SW480 (cell line): ENCODE data around the gene SNHG17.
"Not testable (repeated sequence)": the region's sequence is repeated elsewhere in the genome, so short reads cannot be mapped to it uniquely, and the experiment has no call there.

Experiments
- DNase-seq: peaks from one replicate; pipeline ENCODE4 v3.0.0-alpha.2; 2016; ENCODE audit warnings: low spot score

SNHG17 gene

DNA sequence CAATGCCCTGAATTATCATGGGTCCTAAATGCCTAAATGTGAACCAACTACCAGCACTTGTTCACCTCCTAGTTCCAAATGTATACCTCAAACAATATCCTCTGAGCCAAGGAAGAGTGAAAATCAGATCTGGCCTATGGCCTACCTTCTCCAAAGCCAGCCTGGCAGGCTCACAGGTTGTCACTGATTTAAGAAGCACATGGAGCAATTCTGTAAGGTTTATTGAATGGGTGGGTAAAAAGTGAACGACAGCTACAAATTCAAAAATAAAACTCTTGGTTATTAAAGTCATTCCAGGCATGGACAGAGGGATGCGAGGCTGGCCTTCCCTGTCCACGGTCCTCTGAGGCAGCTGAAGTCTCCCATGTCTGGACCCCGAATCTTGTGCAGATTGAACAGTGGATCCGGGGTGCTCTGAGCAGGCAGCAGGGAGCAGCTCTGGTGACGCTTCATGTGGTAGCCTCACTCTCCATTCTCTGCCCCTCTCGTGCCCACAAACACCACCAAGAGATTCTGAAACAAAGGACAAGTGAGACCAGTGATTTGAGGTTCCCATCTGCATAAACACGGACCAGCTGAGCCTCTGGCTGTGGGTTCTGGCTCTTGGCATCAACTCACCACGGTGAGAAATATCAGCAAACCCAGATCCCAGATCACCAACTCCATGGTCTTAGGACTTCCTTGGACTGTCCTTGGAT, 14.6 kb downstream of the SNHG17 start:
- no peak for DNase-seq

DNA sequence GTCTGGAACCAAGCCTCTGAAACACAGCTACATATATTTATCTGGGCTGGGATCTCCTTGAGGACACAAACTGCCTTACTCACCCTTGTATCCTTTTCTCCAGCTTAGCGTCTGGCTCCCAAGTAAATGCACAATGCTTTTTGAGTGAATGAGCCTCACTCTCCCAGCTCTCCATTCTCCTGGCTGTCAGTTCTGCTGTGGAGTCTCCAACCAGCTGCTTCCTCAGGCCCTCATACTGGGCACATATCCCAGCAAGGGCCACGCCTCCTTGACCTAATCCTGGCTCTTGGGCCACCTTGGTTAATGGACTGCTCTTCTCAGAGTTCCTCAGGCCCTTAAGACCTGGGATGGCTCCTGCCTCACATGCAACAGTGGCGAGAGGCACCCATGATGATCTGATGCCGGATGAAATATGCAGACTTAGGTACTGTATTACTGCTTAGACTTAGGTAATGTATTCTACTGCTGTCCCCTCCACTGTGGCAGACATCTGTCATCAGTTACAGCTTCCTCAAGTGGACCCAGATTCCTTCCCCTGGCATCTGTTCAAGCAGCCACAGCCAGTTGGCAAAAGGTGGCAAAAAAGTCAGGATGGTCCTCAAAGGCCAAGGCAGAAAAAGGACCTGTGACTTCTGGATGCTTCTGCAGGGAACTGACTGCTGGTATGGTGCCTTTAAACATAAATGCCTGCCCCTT, 16.5 kb downstream of the SNHG17 start:
- DNase-seq, result no peak

DNA sequence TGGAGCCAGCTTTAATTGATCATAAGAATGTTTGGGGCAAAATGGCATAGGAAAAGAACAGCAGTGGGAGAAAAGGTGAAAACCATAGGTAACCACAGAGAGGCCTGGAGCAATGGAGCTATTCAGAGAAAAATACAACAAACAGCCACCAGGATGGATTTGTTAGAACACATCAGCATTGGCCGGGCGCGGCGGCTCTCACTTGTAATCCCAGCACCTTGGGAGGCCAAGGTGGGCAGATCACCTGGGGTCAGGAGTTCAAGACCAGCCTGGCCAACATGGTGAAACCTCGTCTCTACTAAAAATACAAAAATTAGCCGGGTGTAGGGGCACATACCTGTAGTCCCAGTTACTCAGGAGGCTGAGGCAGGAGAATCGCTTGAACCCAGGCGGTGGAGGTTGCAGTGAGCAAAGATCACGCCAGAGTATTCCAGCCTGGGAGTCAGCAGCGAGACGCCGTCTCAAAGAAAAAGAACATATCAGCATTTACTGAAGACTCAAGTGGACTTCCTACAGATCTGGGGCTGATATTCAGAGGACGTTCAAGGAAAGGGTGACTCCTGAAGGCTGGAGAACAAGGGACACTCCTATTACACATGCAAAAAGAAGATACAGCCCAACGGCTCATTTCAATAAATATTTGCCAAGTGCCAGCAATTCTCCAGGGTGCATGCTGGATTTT, 20.2 kb downstream of the SNHG17 start:
- no peak for DNase-seq

DNA sequence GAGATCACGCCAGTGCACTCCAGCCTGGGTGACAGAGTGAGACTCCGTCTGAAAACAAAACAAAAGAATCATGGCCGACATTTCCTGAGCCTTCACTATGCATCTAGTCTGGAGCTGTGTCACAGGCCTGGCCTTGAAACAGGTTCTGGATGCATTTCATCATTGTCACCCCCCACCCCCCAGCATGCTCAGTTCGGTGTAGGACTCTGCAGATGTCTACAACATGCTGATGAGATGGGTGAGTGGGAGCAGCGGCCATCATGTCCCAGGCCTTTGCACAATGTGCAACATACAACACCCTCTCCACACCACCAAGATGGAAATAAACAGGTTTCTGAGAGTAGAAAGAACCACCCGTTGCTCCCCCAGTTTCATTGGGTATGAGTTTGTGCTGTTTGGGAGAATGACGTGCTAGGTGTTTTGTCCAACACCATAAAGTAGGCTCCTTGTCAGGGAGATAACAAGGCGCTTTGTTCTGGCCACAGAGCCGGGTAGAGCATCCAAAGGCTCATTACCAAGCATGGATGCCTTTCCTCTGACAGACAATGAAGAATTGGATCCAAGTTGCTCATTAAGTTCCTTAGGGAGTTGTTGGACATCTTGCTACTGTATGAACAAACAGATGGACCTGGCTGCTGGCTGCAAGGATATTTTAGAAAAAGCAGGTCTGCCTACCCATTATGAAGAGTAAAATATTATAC, 22.1 kb downstream of the SNHG17 start:
- no peak for DNase-seq

DNA sequence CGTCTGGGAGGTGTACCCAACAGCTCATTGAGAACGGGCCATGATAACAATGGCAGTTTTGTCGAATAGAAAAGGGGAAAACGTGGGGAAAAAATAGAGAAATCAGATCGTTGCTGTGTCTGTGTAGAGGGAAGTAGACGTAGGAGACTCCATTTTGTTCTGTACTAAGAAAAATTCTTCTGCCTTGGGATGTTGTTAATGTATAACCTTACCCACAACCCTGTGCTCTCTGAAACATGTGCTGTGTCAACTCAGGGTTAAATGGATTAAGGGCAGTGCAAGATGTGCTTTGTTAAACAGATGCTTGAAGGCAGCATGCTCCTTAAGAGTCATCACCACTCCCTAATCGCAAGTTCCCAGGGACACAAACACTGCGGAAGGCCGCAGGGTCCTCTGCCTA, 27.3 kb downstream of the SNHG17 start:
- not testable (repeated sequence) for DNase-seq

DNA sequence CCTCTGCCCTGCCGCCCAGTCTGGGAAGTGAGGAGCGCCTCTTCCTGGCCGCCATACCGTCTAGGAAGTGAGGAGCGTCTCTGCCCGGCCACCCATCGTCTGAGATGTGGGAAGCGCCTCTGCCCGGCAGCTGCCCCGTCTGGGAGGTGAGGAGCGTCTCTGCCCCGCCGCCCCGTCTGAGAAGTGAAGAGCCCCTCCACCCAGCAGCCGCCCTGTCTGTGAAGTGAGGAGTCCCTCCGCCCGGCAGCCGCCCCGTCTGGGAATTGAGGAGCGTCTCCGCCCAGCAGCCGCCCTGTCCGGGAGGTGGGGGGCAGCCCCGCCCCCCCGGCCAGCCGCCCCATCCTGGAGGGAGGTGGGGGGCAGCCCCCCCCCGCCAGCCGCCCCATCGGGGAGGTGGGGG, 27.8 kb downstream of the SNHG17 start:
- DNase-seq, result no peak

DNA sequence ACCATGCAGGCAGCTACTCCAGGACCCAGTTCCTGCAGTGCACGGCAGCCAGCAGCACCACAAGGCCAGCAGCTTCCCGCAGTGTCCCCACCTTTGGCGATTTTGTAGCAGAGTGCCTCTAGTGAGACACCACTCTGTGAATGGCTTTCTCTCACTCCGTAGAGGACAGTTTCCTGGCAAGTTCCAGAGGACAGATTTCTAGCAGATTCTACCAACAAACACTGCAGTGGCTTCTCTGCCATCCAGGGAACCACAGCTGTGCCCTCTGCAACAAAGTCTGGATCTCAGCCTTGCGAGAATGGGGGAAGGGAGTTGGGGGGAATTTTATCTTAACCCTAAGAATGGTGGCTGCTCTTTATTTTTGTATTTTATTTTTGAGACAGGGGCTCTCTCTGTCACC, 28.7 kb downstream of the SNHG17 start:
- DNase-seq, result no peak

DNA sequence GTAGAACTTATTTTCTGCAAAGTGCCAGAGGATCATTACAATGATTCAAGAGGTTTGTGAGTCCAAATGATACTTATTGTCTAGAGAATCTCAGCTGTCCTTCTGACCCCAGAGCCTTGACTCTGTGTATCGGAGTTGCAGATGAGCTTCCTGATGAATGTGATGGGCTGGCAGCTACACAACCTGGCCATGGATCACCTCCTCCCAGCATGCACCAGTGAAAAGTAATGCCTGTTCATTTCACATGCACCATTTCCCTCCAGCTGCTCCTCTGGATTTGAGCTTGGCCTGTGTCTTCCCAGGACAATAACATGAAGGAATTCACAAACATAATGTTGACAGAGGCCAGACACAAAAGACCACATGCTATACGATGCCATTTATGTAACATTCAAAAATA, 30.0 kb downstream of the SNHG17 start:
- no peak for DNase-seq

DNA sequence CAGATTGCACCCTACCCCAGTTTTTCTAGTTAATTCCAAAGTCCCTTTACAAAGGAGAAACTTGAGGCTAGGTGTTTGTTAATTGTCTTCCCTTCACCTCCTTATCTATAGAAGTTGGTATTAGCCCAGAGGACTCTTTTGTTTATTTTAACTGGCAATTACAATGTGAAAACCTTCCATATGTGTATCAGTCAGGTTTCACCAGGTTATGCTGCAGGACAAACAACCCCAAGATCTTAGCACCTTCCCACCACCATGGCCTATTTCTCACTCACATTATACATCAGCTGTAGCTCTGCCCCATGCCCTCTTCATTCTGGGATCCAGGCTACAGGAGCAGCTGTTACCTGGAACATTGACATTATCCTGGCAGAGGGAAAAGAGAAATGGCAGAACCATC, 31.1 kb downstream of the SNHG17 start:
- DNase-seq, result no peak

DNA sequence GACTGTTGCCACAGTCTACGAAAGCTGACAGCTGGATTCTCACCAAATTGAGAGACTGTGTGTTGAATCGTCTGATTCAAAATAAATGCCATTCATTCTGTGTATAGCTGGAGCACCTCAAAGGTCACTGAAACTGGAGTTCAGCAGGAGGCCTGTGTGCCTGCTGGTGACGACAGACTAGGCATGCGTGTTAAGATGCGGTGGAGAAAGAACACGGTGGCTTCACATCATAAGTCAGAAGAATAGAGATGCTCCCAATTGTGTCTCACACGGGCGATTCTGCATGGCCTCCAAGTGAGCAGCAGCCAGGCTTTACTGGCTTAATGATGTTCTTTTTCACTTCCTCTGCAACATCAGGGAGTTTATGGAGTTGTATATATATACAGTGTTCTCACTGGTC, 32.3 kb downstream of the SNHG17 start:
- no peak for DNase-seq

DNA sequence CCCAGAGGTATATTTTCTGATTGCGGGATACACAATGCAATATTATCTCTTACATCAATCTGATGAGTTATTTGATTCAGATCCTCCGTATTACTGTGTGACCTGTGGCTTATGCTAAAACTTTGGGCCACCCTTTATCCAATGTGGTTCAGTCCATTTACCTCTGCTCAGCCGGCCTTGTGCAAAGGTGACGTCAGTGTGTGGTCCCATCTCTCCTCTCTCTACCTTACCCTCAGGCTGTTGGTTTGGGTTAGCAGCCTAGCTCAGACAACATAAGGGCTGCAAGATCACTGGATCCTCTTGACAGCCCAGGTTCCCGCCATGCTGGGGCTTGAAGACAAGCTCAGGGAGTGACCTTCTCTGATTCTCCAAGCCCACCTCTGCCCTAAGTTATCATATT, 33.0 kb downstream of the SNHG17 start:
- DNase-seq, result no peak

DNA sequence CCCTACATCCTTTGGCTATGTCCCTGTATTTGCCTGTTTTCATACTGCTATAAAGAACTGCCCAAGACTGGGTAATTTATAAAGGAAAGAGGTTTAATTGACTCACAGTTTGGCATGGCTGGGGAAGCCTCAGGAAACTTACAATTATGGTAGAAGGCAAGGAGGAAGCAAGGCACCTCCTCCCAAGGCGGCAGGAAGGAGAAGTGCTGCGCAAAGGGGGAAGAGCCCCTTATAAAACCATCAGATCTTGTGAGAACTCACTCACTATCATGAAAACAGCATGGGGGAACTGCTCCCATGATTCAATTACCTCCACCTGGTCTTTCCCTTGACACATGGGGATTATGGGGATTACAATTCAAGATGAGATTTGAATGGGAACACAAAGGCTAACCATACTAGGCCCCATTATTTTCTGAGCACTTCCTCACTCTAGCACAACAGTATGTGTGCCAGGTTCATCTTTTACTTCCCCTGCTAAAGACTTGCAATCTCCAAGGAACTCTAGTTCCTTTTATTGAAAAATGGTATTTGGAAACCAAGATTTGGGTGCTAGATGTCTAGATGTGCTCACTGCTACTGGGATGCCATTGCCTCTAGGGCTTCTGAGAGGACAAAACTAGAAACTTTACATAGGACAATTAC, 39.3 kb downstream of the SNHG17 start:
- DNase-seq, result not testable (repeated sequence)

DNA sequence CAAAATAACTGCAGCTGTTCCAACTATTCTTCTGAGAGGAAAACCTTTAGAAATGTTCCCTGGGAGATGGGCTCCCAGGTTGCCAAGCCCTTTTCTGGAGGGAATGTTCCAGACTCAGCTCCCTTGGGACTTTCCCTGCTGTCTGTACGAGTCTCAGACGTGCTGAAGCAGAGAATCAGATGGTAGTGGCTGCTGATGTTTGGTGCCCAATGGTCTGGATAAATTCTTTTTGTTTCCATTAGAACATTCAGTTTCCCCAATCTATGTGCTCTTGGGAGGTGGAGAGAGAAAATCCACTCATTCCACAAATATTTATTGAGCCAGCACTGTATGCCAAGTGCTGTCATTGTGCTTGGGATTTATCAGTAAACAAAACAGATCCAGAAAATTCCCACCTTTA, 40.0 kb downstream of the SNHG17 start:
- DNase-seq, result no peak

DNA sequence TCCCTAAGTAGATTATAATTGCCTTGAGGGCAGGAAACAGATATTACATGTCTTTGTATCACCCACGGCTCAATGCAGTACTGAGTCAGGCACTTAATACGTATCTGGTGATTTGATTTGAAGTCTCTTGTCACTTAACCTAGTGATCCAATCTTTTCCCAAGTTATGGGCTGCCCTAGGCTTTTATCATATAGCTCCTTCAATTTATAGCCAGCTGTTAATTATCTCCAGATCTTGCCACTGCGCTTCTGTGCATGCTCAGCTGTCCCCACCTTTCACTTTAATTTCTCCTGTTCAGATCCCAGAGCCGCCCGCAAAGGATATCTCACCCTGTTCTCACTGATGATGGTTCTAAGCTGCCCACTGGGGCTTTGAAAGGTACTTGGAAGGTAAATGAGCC, 41.9 kb downstream of the SNHG17 start:
- DNase-seq, result no peak

DNA sequence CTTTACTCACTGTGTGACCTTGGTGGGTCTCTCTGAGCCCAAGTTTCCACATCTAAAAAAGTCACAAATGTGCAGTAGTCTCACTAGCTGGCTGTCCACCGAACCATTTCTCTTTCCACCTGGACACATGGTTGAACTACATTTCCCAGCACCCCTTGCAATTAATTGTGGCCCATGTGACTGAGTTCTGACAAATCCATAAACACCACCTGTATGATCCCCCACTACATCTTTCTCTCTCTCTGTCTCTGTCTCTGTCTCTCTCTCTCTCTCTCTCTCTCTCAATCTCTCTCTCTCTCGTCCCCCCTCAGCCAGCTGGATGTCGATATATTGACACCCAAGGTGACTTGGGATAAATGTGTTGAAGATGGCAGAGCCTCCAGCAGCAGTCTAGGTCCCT, 42.8 kb downstream of the SNHG17 start:
- DNase-seq, result peak; percentile 32

DNA sequence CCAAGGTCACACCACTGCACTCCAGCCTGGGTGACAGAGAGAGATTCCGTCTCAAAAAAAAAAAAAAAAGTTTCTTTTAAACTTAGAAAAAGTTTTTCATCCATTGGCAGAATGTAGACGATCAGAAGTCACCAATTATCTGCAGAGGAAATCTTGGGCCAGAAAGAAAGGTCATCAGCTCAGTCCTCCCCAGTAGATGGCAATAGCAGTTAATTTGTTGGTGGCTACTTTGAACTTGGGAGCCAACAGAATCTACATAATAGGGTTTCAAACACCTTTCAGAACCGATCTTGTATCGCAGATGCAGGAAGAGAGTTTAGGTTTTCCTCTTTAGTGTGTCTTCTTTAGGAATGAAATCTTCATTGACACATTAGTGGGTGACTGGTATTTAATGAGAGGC, 47.2 kb downstream of the SNHG17 start:
- no peak for DNase-seq

DNA sequence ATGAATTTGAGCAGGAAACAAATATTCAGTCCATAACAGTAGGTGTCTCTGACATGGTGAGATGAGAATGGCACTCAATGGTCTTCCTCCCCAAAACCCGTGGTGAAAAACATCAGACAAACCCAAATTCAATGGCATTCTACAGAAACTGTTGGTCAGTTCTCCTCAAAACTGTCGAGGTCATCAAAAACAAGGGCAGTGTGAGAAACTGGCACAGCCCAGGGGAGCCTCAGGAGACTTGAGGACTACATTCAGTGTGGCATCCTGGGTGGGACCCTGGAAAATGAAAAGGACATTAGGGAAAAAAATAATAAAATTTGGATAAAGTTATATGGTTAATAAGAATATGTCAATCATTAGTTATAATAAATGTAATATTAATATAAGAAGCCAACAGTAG, 48.3 kb downstream of the SNHG17 start:
- no peak for DNase-seq

DNA sequence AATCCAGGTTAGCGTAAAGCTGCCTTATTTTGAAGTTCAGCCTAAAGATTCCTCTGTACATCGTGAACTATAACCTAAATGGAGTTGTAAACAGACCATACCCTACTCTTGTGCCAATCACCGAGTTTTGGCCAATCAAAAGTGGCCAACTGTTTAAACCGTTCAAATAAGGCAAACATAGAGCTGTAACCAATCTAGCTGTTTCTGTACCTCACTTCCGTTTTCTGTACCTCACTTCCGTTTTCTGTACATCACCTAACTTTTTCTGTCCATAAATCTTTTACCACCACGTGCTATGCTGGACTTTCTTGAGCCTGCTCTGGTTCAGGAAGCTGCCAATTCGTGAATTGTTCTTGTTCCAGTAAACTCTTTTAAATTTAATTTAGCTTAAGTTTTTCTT, 49.1 kb downstream of the SNHG17 start:
- DNase-seq, result no peak

DNA sequence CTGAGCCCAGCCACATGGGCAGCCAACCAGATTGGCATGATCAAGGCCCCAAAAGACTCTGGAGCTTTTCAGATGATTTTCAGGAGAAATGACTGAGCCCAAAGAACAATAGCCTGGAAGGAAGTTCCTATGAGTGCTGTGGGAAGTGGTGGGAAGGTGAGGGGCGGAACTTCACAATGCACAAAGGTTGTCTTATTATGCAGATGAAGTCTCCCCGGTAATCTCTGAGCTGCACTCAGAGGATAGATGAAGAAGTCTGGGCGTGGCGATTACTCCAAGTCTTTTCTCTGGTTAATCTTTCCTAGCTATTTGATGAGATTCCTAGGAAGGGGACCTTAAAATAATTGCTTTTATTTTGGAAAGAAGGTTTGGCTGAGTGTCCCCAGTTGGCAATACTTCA, 52.0 kb downstream of the SNHG17 start:
- DNase-seq, result no peak

DNA sequence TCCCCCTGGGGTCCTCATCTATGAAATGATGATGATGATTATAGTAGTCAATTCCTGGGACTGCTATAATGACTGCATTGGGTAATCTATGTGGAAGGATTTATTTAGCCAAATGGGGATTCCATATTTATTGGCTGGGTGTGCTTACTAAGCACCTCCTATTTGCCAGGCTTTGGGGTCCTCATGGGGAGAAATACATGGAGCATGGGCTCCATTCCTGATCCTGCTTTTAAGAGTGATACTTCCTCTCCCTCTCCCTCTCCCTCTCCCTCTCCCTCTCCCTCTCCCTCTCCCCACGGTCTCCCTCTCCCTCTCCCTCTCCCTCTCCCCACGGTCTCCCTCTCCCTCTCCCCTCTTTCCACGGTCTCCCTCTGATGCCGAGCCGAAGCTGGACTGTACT, 57.3 kb downstream of the SNHG17 start:
- DNase-seq, result not testable (repeated sequence)

DNA sequence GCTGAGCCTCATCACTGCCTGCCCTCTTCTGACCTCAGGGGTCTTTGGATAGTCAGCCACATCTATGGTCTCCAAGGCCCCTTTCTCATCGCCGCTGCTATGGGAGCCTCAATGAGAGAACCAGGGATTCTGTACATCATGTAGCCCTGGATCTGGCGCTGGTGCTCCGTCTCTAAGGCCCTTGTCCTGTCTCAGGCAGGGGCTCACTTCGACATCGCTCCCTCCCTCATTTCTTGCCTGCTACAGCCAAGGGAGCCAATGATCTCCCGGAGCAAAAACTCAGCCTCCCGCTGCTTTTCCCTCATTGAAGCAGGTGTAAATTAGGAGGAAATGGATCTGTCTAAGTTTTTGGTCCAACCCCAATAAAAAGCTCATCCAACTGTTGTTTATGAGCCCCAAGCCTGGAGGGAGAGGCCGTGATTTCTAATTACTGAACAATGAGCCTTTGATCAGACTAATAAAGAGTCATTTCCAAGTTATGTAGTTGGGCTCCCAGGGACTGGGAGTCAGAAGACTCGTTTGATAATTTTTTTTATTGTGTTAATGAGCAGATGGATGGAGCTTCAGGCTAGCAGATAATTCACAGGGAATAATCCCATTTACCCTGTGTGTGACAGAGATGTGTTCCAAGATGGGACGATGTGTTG, 58.0 kb downstream of the SNHG17 start:
- DNase-seq, result no peak

DNA sequence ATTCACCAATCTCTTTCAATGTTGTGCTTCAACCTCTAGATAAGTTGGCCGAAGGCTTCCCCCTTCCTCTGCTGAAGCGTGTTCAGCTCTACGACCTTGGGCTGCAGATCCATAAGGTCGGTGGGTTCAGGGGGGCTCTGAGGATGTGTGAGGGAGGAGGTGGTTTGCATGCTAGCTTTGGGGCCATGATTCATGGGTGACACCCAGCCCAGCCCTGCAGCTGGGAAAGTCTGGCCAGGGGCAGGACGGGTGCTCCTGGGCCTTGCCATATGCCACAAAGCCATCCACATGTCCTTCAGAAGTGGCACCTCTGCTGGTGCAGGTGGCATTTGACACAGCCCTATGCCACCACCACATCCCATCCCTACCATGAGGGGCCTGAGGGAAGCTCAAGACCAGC, 61.2 kb downstream of the SNHG17 start:
- DNase-seq, result no peak
